Measurements from ENCODE around the gene RPS23. TPM values are rescaled to one million over a fixed set of nuclear protein-coding genes. Genes with fewer than 3 reads are reported as not detected.

Gene RPS23
- 3,875 and 4,006 TPM in 2 replicates for total RNA-seq (2014; rRNA removed; shearing (Covaris generic))

DNA sequence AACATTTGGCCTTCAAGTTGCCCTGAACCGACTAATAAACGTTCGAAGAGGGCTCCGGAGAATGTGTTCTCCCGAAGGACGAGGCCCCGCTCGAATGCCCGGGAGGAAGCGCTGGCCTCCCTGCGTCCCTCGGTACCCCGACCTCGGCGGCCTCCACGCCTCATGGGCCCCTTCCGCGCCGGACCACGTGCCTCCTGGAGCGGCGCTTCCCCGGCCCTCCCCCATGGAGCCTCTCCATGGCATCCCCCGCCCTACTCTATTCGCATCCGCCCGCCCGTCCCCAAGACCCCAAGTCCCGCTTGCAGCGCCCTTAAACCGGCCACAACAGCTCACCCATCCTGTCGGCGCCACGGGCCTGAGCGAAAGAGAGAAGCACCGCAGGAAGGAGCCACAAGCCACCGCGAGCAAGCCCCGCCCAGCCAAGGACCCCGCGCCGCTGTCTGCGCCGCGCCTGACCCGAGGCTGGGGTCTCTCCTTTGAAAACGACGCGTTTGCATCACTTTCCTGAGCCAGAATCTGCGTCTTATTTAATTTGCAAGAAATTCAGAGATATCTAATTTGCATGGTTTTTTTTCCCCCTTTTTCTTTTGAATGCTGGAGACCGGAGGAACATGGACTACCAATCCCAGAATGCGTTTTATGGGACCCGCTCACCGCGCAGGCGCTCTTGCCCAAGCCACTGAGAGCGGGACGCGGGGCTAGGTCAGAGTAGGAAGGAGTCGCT lies at the start of gene RPS23:
Gene RPS23, minus strand, starts transcription at position 368 of the 724 bp plus-strand sequence. Its CDS starts 31 bp downstream, at position 337.
- DNase-seq (ENCODE audit: low read depth): peak; percentile 88

DNA sequence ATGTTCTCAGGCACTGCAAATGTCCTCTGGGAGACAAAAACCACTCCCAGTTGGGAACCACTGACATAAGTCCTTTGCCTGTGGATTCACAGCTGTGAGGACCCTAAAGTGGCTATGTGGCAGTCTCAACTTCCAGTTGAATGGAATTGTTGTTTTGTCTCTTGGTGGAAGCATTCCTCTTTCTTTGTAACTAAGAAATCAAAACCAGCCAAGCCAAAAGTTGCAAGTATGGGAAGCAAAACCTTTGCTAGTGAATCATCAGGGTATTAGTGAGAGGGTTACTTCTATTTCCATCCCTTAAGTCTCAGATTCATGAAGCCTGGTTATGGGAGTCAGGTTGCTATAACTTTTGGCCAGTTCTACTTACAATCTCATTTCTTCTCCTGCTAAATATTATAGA lies 49.8 kb upstream of the RPS23 start:
- no peak for DNase-seq (ENCODE audit: low read depth)

DNA sequence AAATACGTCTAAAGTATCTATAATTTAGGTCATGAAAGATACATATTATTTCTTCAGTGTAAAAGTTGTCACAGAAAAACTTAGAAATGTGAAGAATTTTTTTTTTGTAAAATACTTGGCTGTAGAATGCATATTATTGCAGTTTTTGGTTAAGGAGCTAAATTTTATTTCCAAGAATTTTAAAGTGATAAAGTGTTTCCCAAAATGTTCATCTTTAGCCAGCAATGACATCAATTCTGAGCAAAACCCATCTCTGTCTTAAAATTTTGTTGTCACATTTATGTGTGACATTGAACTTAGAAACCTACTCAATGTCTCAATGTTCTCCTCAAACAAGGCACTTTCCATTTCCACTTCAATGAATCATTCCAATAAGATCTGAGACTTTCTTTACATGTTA lies 47.8 kb upstream of the RPS23 start:
- DNase-seq (ENCODE audit: low read depth): no peak

DNA sequence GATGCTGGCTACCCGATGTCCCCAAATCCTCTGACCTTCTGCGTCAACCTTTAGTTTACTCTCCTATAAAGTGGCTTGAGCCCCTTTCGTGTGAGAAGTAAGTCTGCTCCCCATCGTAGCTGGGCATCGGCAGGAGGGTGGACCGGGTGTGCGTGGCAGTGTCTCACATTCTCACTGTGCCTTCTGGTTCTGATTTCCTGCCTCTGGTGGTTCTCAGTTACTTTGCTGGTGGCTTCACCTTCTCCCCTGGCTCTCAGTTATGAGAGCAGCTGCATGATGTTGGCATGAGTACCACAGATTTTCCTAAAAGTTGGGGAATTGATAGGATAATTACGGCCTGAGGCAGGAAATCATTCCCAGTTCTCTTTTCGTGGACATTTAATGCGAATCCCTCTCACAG lies 47.0 kb upstream of the RPS23 start:
- no peak for DNase-seq (ENCODE audit: low read depth)

DNA sequence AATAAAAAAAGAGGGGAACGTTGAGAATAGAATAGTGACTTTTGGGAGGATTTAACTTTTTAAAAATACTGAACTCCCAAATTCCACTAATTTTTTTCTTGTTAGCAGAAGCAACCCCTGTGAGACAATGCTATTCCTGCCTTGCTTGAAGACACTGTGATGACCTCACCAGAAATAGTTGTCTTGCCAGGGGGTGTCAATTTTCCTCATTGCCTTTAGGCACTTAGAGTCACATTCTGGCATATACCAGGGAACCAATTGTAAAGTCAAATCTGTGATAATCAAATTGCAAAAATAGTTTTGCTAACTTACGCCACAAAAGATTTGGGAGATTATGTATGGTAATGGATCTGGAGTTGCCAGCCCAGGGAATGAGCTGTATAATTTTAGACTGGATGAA lies 42.8 kb upstream of the RPS23 start:
- DNase-seq (ENCODE audit: low read depth): no peak

DNA sequence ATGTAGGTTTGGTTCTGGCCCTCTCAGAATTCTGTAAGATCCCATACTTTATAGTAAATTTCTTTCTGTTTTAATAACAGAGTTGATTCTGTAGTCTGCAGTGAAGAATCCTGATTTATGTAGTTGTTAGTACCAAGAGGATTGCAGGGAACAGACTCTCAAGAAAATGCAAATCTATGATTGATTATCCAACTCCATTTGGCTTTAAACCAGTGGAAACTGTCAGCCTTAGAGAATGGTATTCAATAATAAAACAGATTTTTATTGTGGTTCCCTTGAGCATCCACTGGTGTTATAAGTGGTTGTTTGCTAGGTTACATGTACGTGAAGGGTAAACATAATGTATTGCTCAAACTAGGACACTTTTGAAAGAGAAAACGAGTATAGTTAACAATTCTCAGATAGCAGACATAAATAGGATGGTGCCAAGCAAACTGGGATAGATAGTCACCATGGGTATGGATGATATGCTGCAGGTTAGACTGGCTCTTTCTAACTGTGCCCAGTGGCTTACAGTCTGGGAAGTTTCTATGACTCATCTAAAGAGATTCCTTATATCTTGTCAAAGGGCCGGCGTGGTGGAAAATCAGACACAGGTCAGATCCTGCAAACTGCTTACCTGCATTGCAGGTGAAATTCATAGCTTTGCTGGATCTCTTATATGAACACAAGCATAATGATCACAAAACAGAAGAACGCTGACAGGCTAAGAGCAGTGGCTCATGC lies 41.7 kb upstream of the RPS23 start:
- DNase-seq (ENCODE audit: low read depth): no peak

DNA sequence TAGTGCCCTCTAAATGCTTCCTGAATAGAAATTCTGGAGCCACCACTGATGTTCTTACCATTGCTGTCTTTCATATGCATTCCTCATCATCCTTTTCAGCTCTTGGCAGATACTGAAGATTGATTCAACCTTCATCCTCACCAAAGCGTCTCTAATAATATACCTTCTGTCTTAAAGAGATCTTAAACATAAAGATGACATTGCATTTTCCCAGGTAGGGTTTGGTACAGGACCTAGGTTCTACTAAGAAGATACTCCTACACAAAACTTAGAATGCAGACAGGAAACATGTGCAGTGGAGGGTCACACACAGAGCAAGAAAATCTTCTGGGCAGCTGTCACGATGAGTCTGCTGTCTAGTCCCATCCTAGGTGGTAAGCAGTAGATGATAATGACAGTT lies 41.0 kb upstream of the RPS23 start:
- DNase-seq (ENCODE audit: low read depth): no peak

DNA sequence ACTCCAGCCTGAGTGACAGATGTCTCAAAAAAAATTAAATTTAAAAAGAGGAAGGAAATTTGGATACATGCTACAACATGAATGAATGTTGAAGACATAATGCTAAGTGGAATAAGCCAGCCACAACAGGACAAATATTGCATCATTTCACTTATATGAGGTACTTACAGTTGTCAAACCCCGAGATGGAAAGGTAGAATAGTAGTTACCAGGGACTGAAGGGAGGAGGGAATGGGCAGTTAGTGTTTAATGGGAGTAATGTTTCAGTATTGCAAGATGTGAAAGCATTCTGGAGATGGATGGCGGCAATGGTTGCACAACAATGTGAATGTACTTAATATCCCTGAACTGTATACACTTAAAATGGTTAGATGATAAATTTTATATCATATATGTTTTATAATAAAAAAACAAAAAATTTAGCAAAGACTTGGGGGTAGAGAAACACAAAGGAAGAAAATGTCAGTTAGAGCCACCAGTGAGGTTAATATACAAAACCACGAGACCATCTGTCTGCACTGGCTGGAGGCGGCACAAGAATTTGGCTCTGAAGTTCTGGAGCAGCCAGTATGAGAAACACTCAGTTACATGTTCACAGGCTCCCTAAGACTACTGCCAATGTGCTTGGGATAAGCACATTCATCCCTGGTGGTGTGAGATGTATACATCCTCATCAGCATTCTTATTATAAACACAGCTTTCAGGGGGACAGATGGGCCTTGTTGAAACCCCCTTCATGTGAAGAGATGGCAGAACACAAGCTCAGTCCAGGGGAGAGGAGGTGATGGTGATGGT lies 37.0 kb upstream of the RPS23 start:
- DNase-seq (ENCODE audit: low read depth): peak; percentile 71

DNA sequence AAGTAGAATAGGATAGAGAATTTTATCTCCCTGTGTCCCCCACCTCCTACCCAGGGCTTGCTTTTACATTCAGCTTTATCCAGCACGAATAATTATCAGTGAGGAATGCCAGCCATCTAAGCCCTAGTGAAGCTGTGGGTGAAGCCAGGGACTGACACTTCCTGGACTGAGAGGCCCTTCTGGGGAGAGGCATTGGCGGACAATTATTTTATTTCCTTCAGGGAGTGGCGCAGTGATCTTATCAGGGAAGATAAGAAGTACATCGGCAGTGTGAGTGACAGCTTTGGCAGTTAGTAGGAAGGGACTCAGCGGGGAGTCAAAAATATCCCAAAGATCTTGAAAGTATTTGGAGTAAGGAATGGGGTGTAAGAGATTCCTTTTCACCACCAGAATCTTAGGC lies 34.9 kb upstream of the RPS23 start:
- no peak for DNase-seq (ENCODE audit: low read depth)

DNA sequence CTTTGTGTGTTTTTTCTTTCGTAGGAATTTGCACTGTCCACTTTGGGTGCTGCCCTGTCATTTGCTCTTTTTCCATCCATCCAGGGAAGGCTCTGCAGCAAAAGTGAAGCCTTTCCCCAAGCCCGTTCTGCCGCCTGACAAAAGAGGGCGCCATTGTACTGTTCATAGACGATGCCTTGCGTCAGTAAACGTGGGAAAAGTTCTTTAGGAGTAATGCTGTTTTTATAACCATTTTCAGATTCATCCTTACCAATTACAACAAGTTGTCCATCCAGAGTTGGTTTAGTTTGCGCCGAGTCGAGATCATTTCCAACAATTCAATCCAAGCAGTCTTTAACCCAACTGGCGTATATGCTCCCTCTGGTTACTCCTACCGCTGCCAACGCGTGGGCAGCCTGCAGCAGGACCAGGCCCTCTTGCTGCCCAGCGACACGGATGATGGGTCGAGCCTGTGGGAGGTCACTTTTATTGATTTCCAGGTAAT lies 34.3 kb upstream of the RPS23 start:
- DNase-seq (ENCODE audit: low read depth): peak; percentile 73

DNA sequence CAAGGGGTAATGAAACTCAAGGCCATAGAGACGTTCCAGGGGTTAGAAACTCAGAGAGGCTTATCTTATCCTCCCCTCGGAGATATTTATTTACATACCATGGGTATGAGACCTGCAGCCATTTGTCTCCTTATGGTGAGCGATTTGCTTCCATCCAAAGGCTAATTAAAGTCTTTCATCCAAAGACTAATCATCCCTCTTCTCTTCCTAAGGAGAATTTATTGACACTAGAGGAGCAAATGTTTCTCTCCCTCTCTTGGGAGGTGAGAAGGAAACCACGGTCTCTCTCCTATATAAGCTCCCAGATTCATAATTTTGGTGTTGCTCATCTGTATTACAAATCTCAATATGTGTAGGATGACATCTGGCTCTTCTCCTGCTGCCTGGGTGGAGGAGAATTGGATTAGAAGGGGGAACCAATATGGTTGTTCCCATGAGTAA lies 31.0 kb upstream of the RPS23 start:
- DNase-seq (ENCODE audit: low read depth): no peak

DNA sequence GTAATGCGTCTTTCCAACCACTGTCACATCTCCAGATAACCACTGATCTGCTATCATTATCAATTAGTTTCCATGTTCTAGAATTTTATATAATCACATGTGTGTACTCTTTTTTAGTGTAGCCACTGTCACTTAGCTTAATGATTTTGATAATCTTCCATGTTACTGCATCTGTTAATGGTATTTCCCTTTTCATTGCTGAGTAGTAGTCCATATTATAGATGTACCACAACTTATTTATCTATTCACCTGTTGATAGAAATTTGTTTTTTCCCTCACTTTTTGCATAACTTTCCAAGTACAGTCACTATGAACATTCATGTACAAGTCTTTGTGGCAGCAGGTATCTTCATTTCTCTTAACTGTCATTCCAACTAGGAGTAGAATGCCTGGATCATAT lies 30.3 kb upstream of the RPS23 start:
- DNase-seq (ENCODE audit: low read depth): no peak

DNA sequence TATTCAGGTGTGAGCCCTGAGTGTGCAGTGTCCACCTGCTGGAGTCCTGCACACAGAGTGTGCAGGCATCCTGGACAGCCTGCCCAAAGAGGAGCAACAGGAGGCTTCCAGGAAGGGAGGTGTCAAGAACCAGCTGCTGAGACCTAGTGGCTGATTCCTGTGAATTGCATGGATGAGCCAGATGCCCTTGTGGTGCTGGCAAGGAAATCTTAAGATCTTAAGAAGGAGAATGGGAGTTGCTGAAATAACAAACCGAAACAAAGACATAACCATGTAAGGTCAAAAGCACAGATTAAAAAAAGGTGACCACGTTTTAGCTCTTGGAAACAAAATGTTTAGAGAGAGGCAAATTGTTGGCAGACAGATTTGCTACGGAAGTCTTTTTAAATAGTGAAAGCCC lies 29.3 kb upstream of the RPS23 start:
- DNase-seq (ENCODE audit: low read depth): no peak

DNA sequence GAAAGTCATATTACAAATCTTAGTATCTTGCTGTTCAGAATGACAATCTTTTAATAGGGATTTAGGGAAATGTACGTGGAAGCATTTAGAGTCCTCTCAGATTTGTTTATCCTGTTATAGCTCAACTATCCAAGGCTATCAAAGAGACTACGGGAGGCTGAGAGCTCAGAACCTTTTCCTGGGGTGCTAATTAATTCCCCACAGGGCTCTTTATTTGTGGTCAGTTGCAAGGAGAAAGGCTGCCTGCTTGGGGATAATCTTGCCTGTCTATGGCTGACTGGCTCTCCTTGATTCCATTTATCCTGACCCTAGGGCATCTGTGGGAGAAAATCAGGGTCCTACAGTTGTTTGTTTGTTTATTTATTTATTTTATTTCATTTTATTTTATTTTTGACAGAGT lies 28.0 kb upstream of the RPS23 start:
- no peak for DNase-seq (ENCODE audit: low read depth)

DNA sequence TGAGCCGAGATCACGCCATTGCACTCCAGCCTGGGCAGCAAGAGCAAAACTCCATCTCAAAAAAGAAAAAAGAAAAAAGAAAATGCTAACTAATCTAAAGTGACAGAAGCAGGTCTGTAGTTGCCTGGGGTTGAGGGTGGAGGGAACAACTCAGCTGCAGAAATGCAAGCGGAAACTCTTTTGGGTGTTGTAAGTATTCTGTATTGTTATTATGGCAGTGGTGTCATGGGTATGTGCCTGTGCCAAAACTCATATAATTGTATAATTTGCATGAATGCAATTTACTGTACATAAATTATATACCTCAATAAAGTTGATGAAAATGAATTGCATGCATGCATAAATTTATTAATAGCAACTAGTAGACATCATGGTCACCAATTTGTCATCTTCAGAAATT lies 23.0 kb upstream of the RPS23 start:
- no peak for DNase-seq (ENCODE audit: low read depth)

DNA sequence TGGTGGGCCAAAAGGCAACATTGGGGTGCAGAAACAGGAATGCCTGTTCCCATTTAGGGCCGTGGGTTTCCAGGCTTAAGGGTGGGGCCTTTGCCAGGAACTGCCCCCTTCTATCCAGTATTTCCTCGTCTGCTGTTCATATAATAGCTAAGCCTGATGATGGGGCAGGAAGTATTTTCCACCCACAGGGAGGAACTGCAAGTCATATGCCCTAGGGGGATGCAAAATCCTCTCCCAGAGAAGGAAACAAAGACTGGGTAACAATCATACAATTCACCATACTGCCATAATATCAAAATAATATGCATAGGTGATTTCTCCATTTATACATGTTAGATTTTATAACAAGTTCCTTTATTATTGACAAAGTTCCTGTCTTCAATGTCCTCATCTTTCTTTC lies 20.5 kb upstream of the RPS23 start:
- DNase-seq (ENCODE audit: low read depth): peak; percentile 57

DNA sequence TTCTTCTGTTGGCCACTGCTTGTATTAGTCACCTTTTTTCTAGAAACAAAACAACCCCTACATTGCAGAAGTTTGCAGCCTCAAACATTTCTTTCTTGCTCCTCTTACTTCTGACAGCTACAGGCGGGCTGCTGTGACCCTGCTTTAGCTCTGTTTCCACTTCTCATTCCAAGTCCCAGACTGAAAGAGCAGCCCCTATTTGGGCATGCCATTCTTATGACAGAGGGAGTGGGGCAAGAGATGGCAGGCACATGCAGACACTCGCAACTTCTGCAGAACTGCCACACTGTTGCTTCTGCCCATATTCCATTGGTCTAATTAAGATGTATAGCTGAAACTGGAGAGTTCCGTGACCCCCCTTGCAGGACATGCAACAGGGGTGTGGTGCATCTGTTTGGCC lies 19.6 kb upstream of the RPS23 start:
- no peak for DNase-seq (ENCODE audit: low read depth)

DNA sequence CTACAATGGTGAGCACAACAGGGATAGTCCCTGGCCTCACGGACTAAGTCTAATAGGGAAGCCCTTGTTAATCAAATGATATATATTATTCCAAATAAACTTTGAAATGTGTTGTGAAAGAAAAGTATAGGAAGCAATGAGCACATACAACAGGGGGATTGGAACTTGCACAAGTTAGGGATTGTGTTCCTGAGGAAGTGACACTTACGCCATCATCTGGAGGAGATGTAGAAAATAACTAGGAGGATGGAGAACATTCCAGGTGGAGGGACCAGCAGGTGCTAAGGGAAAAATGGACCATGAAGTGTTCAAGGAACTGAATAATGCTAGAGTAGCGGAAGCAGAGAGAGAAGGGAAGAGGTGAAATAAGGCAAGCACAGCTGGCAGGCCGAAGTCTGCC lies 18.8 kb upstream of the RPS23 start:
- no peak for DNase-seq (ENCODE audit: low read depth)

DNA sequence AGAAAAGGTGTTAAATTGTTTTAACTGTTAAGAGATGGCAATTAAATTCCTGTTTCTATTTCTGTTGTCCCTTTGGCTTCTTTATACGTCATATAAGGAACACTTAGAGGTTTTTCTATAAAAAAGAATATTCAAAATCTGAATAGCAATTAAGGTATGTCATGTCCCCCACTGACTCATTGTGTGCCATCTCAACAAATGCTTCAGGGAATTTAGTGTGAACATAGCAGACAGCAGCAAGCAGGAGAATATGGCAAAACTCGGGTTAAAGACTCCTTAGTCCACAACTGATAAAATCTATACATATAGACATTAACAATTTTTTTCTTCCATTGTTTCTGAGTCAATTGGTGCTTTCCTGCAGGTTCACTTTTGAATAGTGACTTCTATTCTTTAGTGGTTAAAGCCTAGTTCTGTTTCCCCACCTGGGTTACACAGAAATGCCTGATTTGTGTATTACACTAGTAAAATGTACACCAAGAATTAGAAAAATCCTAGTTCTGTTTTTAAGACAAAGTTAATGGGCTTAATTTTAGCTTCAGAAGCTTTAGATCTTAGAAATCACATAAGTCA lies 17.9 kb upstream of the RPS23 start:
- DNase-seq (ENCODE audit: low read depth): no peak

DNA sequence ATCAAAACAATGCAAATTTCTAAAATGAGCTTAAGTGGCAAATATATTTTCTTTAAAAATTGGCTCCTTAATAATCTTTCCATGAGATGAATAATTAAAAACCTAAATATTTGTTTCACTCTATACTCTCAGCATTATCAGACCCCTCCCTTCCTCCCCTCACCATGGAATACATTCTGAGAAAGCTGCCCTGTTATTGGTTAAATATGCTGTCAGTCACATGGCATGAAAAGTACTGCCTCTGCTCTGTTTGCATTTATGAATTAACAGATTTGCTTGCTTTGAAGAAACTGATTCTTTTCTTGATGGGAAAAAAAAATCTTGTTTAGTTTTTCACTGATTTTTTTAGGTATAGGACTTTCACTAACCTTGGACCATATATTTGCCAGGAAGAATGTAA lies 17.0 kb upstream of the RPS23 start:
- DNase-seq (ENCODE audit: low read depth): peak; percentile 70

DNA sequence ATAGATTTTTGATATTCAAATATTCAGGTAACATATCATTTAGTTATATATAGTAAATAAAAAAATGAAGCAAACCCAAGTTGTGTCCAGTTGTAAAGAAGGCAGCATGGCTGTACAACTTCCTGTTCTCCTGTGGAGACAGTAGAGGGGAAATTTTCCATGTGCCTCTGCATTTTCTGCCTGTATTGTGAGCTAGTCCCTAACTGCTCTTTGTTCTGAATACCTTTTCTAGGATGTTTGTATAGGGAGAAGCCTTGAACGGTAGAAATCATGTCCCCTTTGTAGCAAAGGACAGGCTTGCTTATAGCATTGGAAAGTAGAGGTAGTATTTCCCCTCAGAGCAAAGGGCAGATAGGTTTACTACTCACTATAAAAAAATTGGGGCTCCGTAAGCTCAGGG lies 13.3 kb upstream of the RPS23 start:
- DNase-seq (ENCODE audit: low read depth): no peak

DNA sequence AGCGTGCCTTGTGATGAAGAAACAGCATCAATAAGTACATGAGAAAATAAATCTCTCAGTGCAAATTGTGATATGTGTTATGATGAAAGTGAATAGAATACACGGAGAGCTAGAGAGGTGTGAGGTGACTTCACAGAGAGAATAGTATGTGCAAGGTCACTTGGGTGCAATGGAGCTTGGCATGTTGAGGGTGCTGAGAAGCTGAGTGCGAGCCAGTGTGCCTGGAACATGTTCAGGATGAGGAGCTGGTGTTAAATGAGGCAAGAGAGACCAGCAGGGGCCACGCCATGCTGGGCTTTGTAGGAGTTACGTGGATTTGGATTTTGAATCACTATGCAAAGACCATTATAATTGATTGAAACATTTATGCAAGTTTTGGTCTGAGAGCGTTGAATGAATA lies 12.8 kb upstream of the RPS23 start:
- no peak for DNase-seq (ENCODE audit: low read depth)

Measured in RPMI7951 (cell line).